Activated CD8-positive, alpha-beta memory T cell treated with anti-CD3 and anti-CD28 coated beads for 4 hours (primary cell): ENCODE data around the gene SH3RF2.
"Not testable (repeated sequence)": the region's sequence is repeated elsewhere in the genome, so short reads cannot be mapped to it uniquely, and the experiment has no call there.

Experiments
- DNase-seq, 2 donors: peaks; one replicate each; pipeline ENCODE4 v3.0.0-alpha.2; 2020; ENCODE audit warnings: low read depth in 2 of 2

SH3RF2 gene

GRCh38 chr5:145951071-145951470 lies 14.7 kb downstream of the SH3RF2 start:
- no peak for DNase-seq

- DNase-seq, result no peak
Observed at GRCh38 chr5:145953202-145953601, 16.8 kb downstream of the SH3RF2 start.

GRCh38 chr5:145954140-145954539 lies 17.8 kb downstream of the SH3RF2 start:
- not testable (repeated sequence) for DNase-seq

- DNase-seq, result no peak
Observed at GRCh38 chr5:145957388-145957787, 21.0 kb downstream of the SH3RF2 start.

- DNase-seq, result no peak
Observed at GRCh38 chr5:145958436-145958835, 22.1 kb downstream of the SH3RF2 start.

GRCh38 chr5:145960166-145960565 lies 23.8 kb downstream of the SH3RF2 start:
- DNase-seq, result no peak

- no peak for DNase-seq
Observed at GRCh38 chr5:145960848-145961600, 24.6 kb downstream of the SH3RF2 start.

GRCh38 chr5:145962001-145962400 lies 25.6 kb downstream of the SH3RF2 start:
- no peak for DNase-seq

GRCh38 chr5:145964008-145964407 lies 27.6 kb downstream of the SH3RF2 start:
- DNase-seq, result not testable (repeated sequence)

- DNase-seq, result no peak
Observed at GRCh38 chr5:145965804-145966203, 29.4 kb downstream of the SH3RF2 start.

GRCh38 chr5:145967296-145967695 lies 30.9 kb downstream of the SH3RF2 start:
- DNase-seq, result no peak

- no peak for DNase-seq
Observed at GRCh38 chr5:145968970-145969713, 32.8 kb downstream of the SH3RF2 start.

- no peak for DNase-seq
Observed at GRCh38 chr5:145969714-145970092, 33.3 kb downstream of the SH3RF2 start.

- no peak for DNase-seq
Observed at GRCh38 chr5:145971108-145971507, 34.7 kb downstream of the SH3RF2 start.

- no peak for DNase-seq
Observed at GRCh38 chr5:145971701-145972100, 35.3 kb downstream of the SH3RF2 start.

- no peak for DNase-seq
Observed at GRCh38 chr5:145975001-145975360, 38.6 kb downstream of the SH3RF2 start.

GRCh38 chr5:145975361-145976066 lies 39.1 kb downstream of the SH3RF2 start:
- DNase-seq, result no peak

- no peak for DNase-seq
Observed at GRCh38 chr5:145976431-145977155, 40.2 kb downstream of the SH3RF2 start.

- no peak for DNase-seq
Observed at GRCh38 chr5:145978171-145978570, 41.8 kb downstream of the SH3RF2 start.

GRCh38 chr5:145978708-145979107 lies 42.3 kb downstream of the SH3RF2 start:
- no peak for DNase-seq

GRCh38 chr5:145979270-145980223 lies 43.2 kb downstream of the SH3RF2 start:
- no peak for DNase-seq
